H1 (cell line): ENCODE results near the gene CEP70. TPM values are rescaled to one million over a fixed set of nuclear protein-coding genes. Genes with fewer than 3 reads are reported as not detected.

ENCODE experiments used
- CTCF ChIA-PET: fragments of 300-600 bp; sonication (Branson Sonifier 250); formaldehyde crosslinking; loops from one replicate; lab custom pipeline; 2021; ENCODE audit not compliant: partially characterized antibody; lab: Charles Lee
- POLR2A ChIA-PET: fragments of 300-600 bp; sonication (Branson Sonifier 250); formaldehyde crosslinking; loops from one replicate; lab custom pipeline; 2021; ENCODE audit warnings: inconsistent platforms; ENCODE audit not compliant: partially characterized antibody; lab: Charles Lee
- DNase-seq, 2 experiments: peaks; one replicate each; pipeline versions ENCODE4 v3.0.0 to v3.0.0-alpha.2; 2010 to 2022; ENCODE audit warnings: low spot score in 2 of 2, low read depth in 1 of 2, mixed read lengths in 1 of 2
- FAIRE-seq: peaks from 2 replicates; lab custom pipeline; 2011; peaks lifted over from hg19 to GRCh38; lab: Jason Lieb, UNC
- H2AFZ ChIP-seq: 2 replicates; pipeline ENCODE4 v1.8.1; 2012; ENCODE audit warnings: low read length, inconsistent platforms
- H2AK5ac ChIP-seq: 2 replicates; pipeline ENCODE4 v1.6.1; 2013; ENCODE audit warnings: low read depth, low read length
- H2BK120ac ChIP-seq: replicated peaks from 2 replicates; pipeline ENCODE3; 2013; ENCODE audit warnings: low read depth, low read length, inconsistent platforms
- H2BK12ac ChIP-seq: 2 replicates; pipeline ENCODE4 v1.6.1; 2013; ENCODE audit warnings: low read depth, low read length
- H2BK15ac ChIP-seq: 2 replicates; pipeline ENCODE4 v1.6.1; 2013; ENCODE audit warnings: low read length
- H2BK20ac ChIP-seq: 2 replicates; pipeline ENCODE4 v1.6.1; 2013; ENCODE audit warnings: low read length
- H2BK5ac ChIP-seq: 2 replicates; pipeline ENCODE4 v1.6.1; 2013; ENCODE audit warnings: low read depth, low read length
- H3K14ac ChIP-seq: 2 replicates; pipeline ENCODE4 v1.6.1; 2013; ENCODE audit warnings: inconsistent platforms; ENCODE audit not compliant: insufficient read length
- H3K18ac ChIP-seq: 2 replicates; pipeline ENCODE4 v1.6.1; 2013; ENCODE audit warnings: low read length; ENCODE audit errors: extremely low read depth
- H3K23ac ChIP-seq: 2 replicates; pipeline ENCODE4 v1.6.1; 2013; ENCODE audit warnings: inconsistent platforms; ENCODE audit not compliant: insufficient read length
- H3K23me2 ChIP-seq: 2 replicates; pipeline ENCODE4 v1.6.1; 2013; ENCODE audit warnings: low read depth, low read length
- H3K27ac ChIP-seq: 2 replicates; pipeline ENCODE4 v1.6.1; 2011; ENCODE audit warnings: low read depth, low read length, inconsistent platforms
- H3K27me3 ChIP-seq, 4 experiments: replicated peaks in 1 of 4; 1 replicate in 1 of 4; 2 replicates in 3 of 4; pipeline versions ENCODE4 v1.6.1 to v1.8.1; 2011 to 2013; ENCODE audit warnings: low read length in 3 of 4, mild to moderate bottlenecking in 3 of 4, inconsistent platforms in 2 of 4, mixed read lengths in 2 of 4, moderate library complexity in 1 of 4; ENCODE audit not compliant: control insufficient read depth in 3 of 4, insufficient read depth in 3 of 4; ENCODE audit errors: extremely low read depth in 1 of 4
- H3K36me3 ChIP-seq, 4 experiments: 2 replicates each; pipeline versions ENCODE4 v1.6.1 to v1.8.1; 2011 to 2013; ENCODE audit warnings: mild to moderate bottlenecking in 4 of 4, low read length in 3 of 4, moderate library complexity in 2 of 4, control low read depth in 1 of 4, inconsistent platforms in 1 of 4; ENCODE audit not compliant: insufficient read depth in 4 of 4, control insufficient read depth in 2 of 4
- H3K4ac ChIP-seq: replicated peaks from 2 replicates; pipeline ENCODE3; 2013; ENCODE audit warnings: low read length, low read depth, mixed read lengths, inconsistent platforms; ENCODE audit not compliant: insufficient read length
- H3K4me1 ChIP-seq, 4 experiments: replicated peaks in 1 of 4; 1 replicate in 1 of 4; 2 replicates in 3 of 4; pipeline versions ENCODE4 v1.6.1 to v1.8.1; 2011 to 2013; ENCODE audit warnings: low read length in 3 of 4, inconsistent platforms in 2 of 4, mixed read lengths in 1 of 4; ENCODE audit not compliant: insufficient read depth in 4 of 4, control insufficient read depth in 3 of 4
- H3K4me2 ChIP-seq, 2 experiments: 2 replicates each; pipeline versions ENCODE4 v1.6.1 to v1.8.1; 2011 to 2013; ENCODE audit warnings: low read depth in 2 of 2, low read length in 2 of 2, control low read depth in 1 of 2, inconsistent platforms in 1 of 2, mild to moderate bottlenecking in 1 of 2; ENCODE audit not compliant: insufficient read depth in 1 of 2
- H3K4me3 ChIP-seq, 4 experiments: fragments of 200-600, 300-600 bp in 1 of 4; sonication (generic), shearing (Covaris generic), sonication (Bioruptor Twin) in 1 of 4; 2 replicates each; pipeline versions ENCODE4 v1.5.1 to v1.8.1; 2011 to 2016; ENCODE audit warnings: low read length in 4 of 4, low read depth in 3 of 4, control low read depth in 2 of 4, inconsistent platforms in 2 of 4, mild to moderate bottlenecking in 2 of 4, mixed read lengths in 1 of 4, moderate library complexity in 1 of 4; ENCODE audit not compliant: insufficient read depth in 2 of 4; ENCODE audit errors: extremely low read depth in 1 of 4
- H3K56ac ChIP-seq: replicated peaks from 2 replicates; pipeline ENCODE3; 2013; ENCODE audit warnings: low read depth, mild to moderate bottlenecking, mixed read lengths, low read length, inconsistent platforms; ENCODE audit not compliant: insufficient read length
- H3K79me1 ChIP-seq: 2 replicates; pipeline ENCODE4 v1.6.1; 2013; ENCODE audit warnings: low read depth, low read length, control low read depth
- H3K79me2 ChIP-seq, 2 experiments: 2 replicates each; pipeline versions ENCODE4 v1.6.1 to v1.8.1; 2012 to 2013; ENCODE audit warnings: low read length in 2 of 2, mild to moderate bottlenecking in 2 of 2, inconsistent platforms in 1 of 2; ENCODE audit not compliant: insufficient read depth in 2 of 2, control insufficient read depth in 1 of 2
- H3K9ac ChIP-seq, 4 experiments: replicated peaks in 1 of 4; 1 replicate in 1 of 4; 2 replicates in 3 of 4; pipeline versions ENCODE4 v1.6.1 to v1.8.1; 2011 to 2013; ENCODE audit warnings: low read depth in 3 of 4, low read length in 3 of 4, control low read depth in 2 of 4, mild to moderate bottlenecking in 2 of 4, moderate library complexity in 2 of 4, inconsistent platforms in 1 of 4; ENCODE audit errors: extremely low read depth in 1 of 4
- H3K9me3 ChIP-seq, 2 experiments: 2 replicates each; pipeline versions ENCODE4 v1.6.1 to v1.8.1; 2012 to 2013; ENCODE audit warnings: mild to moderate bottlenecking in 2 of 2, moderate library complexity in 2 of 2, control low read depth in 1 of 2, inconsistent platforms in 1 of 2, low read depth in 1 of 2, low read length in 1 of 2, mixed read lengths in 1 of 2; ENCODE audit not compliant: insufficient read depth in 2 of 2
- H4K20me1 ChIP-seq, 2 experiments: replicated peaks in 1 of 2; 2 replicates each; pipeline versions ENCODE3 to v1.8.1; 2011 to 2013; ENCODE audit warnings: inconsistent platforms in 2 of 2, low read length in 2 of 2, mild to moderate bottlenecking in 1 of 2; ENCODE audit not compliant: insufficient read depth in 2 of 2, control insufficient read depth in 1 of 2
- H4K5ac ChIP-seq: 2 replicates; pipeline ENCODE4 v1.6.1; 2013; ENCODE audit warnings: low read length, low read depth, mixed read lengths, inconsistent platforms; ENCODE audit not compliant: insufficient read length
- H4K8ac ChIP-seq: 2 replicates; pipeline ENCODE4 v1.8.0; 2013; ENCODE audit warnings: mild to moderate bottlenecking, moderate library complexity, low read length, inconsistent platforms; ENCODE audit not compliant: insufficient read depth; ENCODE audit errors: extremely low read depth
- H4K91ac ChIP-seq: replicated peaks from 2 replicates; pipeline ENCODE3; 2013; ENCODE audit warnings: low read length, mixed read lengths, inconsistent platforms; ENCODE audit not compliant: insufficient read length
- EZH2 ChIP-seq: fragments of 200-600 bp; sonication (generic); IDR thresholded peaks from 2 replicates; pipeline ENCODE4 v1.7.1; 2012; ENCODE audit warnings: low read depth, mild to moderate bottlenecking, moderate library complexity, low read length, inconsistent platforms; ENCODE audit not compliant: severe bottlenecking
- KDM1A ChIP-seq: fragments of 200-600, 300-600 bp; sonication (generic); IDR thresholded peaks from 2 replicates; pipeline ENCODE4 v1.7.1; 2016; ENCODE audit warnings: mild to moderate bottlenecking, low read length, borderline replicate concordance
- MAX ChIP-seq: IDR thresholded peaks from 2 replicates; pipeline ENCODE4 v1.6.1; 2012; ENCODE audit warnings: inconsistent platforms
- RAD21 ChIP-seq, 2 experiments: IDR thresholded peaks in 1 of 2; conservative IDR thresholded peaks in 1 of 2; 2 replicates each; pipeline ENCODE4 v1.6.1; 2011; ENCODE audit warnings: low read depth in 2 of 2, low read length in 2 of 2, improper control_type of control experiment in 1 of 2, inconsistent platforms in 1 of 2, mild to moderate bottlenecking in 1 of 2, moderate library complexity in 1 of 2
- RBBP5 ChIP-seq: IDR thresholded peaks from 2 replicates; pipeline ENCODE4 v1.7.1; 2012; ENCODE audit warnings: low read depth, mild to moderate bottlenecking, inconsistent platforms, low read length, moderate library complexity, borderline replicate concordance
- SAP30 ChIP-seq: fragments of 300-600 bp; sonication (generic); IDR thresholded peaks from 2 replicates; pipeline ENCODE4 v1.7.1; 2012; ENCODE audit warnings: low read length, moderate library complexity, mild to moderate bottlenecking, inconsistent platforms; ENCODE audit not compliant: insufficient read depth, insufficient replicate concordance
- SIRT6 ChIP-seq: IDR thresholded peaks from one replicate; pipeline ENCODE4 v1.7.1; 2012; ENCODE audit warnings: low read length, inconsistent platforms
- SP1 ChIP-seq: IDR thresholded peaks from 2 replicates; pipeline ENCODE4 v1.6.1; 2011; ENCODE audit warnings: low read depth, low read length
- SP2 ChIP-seq: IDR thresholded peaks from 2 replicates; pipeline ENCODE4 v1.6.1; 2012; ENCODE audit warnings: mild to moderate bottlenecking, low read length, inconsistent platforms
- TBP ChIP-seq: IDR thresholded peaks from 2 replicates; pipeline ENCODE4 v1.6.1; 2011; ENCODE audit warnings: low read depth, low read length, improper control_type of control experiment
- TEAD4 ChIP-seq: IDR thresholded peaks from 2 replicates; pipeline ENCODE4 v1.6.1; 2012; ENCODE audit warnings: low read depth, low read length, inconsistent platforms, mixed read lengths
- ZNF274 ChIP-seq: IDR thresholded peaks from 2 replicates; pipeline ENCODE4 v1.7.0; 2012; ENCODE audit warnings: low read length, borderline replicate concordance; ENCODE audit errors: extremely low read depth
- WGBS, 2 experiments: shearing (Covaris generic) in 1 of 2; methylation state at CpG; one replicate each; pipeline versions ENCODE4 v1.1.6 to v1.1.7; 2013 to 2015; ENCODE audit warnings: low lambda C conversion rate in 2 of 2, mixed read lengths in 2 of 2, inconsistent platforms in 1 of 2, low coverage in 1 of 2, missing lambda C conversion rate in 1 of 2; ENCODE audit not compliant: insufficient replicate concordance in 2 of 2, insufficient coverage in 1 of 2, insufficient read length in 1 of 2; ENCODE audit errors: extremely low coverage in 1 of 2, missing lambda C conversion rate in 1 of 2; 5-methylcytosine and 5-hydroxymethylcytosine counted together
- polyA plus RNA-seq, 7 experiments: library from polyadenylated mRNA; depleted of rRNA in 3 of 7; stranded (reverse) in 5 of 7; unstranded in 2 of 7; fragments of >200 nt in 5 of 7; fragments of 200-250 nt in 2 of 7; gene quantifications; 1 replicate in 5 of 7; 2 replicates in 1 of 7; 4 replicates in 1 of 7; pipeline versions ENCODE4 v1.2.1 to v1.2.3, GENCODE V29; 2011 to 2013; ENCODE audit warnings: missing spikeins in 2 of 7, mixed read lengths in 2 of 7
- total RNA-seq: library from RNA; stranded (reverse); fragmentation: NEBNext Ultra II Directional; extraction: Animal tissue kit (Norgen Biotek cat#: 25700); gene quantifications from 2 replicates; pipeline ENCODE4 v1.2.1, GENCODE V29; 2021

Gene CEP70
- total and polyA plus RNA-seq, 2 of the 8 experiments (the other 6 are each of a cell fraction or from before 2014, with no cell fraction given), result 3.9 to 26.2 TPM

- Histone ChIP-seq H3K18ac (no peak overlapping the region), H3K9ac (no peak overlapping the region), H3K4ac (no peak overlapping the region), H2BK15ac (no peak overlapping the region), H3K23ac (no peak overlapping the region), H3K56ac (no peak overlapping the region), H2AFZ (no peak overlapping the region), H2BK120ac (no peak overlapping the region), H2BK5ac (no peak overlapping the region), H3K36me3 (no peaks in the 10 kb centered on the region), H2AK5ac (no peak overlapping the region), H3K4me2 (no peak overlapping the region), H4K91ac (no peak overlapping the region), H4K20me1 (peaks cover 0 to 2% of the 10 kb centered on the region in 2 experiments), H3K27me3 (no peaks in the 10 kb centered on the region), H4K5ac (no peak overlapping the region), H3K14ac (no peak overlapping the region), H3K27ac (no peak overlapping the region), H3K79me2 (no peaks in the 10 kb centered on the region), H3K4me1 (peaks cover 0 to 10% (median 5%) of the 10 kb centered on the region in 4 experiments; a peak in 5 of 7 replicates), H2BK12ac (no peak overlapping the region), H3K4me3 (no peak overlapping the region), H3K23me2 (no peaks in the 10 kb centered on the region; the same call in 1 of the 2 replicates), H2BK20ac (no peak overlapping the region), H3K9me3 (peaks cover 0 to 3% of the 10 kb centered on the region in 2 experiments; a peak in 1 of 4 replicates), H4K8ac (no peak overlapping the region), H3K79me1 (no peaks in the 10 kb centered on the region)
- FAIRE-seq, result no peak
- CTCF ChIA-PET, result interaction anchor here (0.5 to 2.4 kb wide), 11 partner anchors 9 to 472 kb away, joined by 3 to 10 read pairs (median 4); partner anchors contain the start of gene ESYT3
- 93% methylated on average over 6 of the region's 6 CpGs; no CpG with 5 or more reads in 1 of the 2 experiments for WGBS, 2 experiments
- POLR2A ChIA-PET, result interaction anchor here (1.3 kb wide), 2 partner anchors 8 to 24 kb away, joined by 3 to 4 read pairs; no protein-coding TSS in a partner anchor
- no peak for DNase-seq
- TF ChIP-seq EZH2 (no peak), RAD21 (IDR thresholded peaks at IDR 0.05 in 1 of 2, conservative IDR thresholded peaks at IDR 0.05 in 1 of 2; ENCODE audit: low read depth in 2 of 2, low read length in 2 of 2) (no peak), ZNF274 (no peak), SIRT6 (no peak), MAX (no peak), TBP (no peak), SP1 (no peak), TEAD4 (no peak), SAP30 (no peak), RBBP5 (no peak), SP2 (no peak), KDM1A (no peak)
Measured at GRCh38 chr3:138450704-138451424, 143.2 kb downstream of the CEP70 start.
